ENCODE data around the gene ODR4. TPM values are rescaled to one million over a fixed set of nuclear protein-coding genes. Genes with fewer than 3 reads are reported as not detected.

ODR4 gene
- total and polyA plus RNA-seq, 2 experiments from 2014 or later, result 9.3 to 25.2 TPM

DNA sequence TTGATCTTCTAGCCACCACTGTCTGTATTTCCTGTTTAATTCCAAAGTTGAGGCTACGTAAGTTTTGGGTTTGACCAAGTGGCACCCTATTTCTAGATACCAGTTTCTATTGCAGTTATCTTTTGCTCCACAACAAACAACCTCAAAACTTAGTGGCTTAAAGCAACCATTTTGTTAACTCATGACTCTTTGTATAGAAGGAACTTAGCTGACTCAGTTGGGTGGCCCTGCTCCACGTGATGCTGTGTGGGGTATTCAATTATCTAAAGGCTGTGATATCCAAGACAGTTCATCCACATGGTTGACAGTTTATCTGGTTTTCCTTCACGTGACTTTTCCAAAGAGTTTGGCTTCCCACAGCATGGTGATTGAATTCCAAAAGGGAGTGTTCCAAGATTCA is 50.5 kb downstream of the ODR4 start:
- Histone ChIP-seq H3K27me3 (no peaks in the 10 kb centered on the region), H3K4me3 (no peak overlapping the region), H3K4me1 (ENCODE audit: low read depth) (no peaks in the 10 kb centered on the region), H3K36me3 (no peaks in the 10 kb centered on the region), H3K27ac (no peak overlapping the region), H3K9me3 (ENCODE audit: low read depth) (no peaks in the 10 kb centered on the region)
- no peak for DNase-seq (ENCODE audit: low read depth in 1 of 2, low spot score in 1 of 2)
- TF ChIP-seq CTCF (IDR thresholded peaks at IDR 0.05; ENCODE audit: low read depth, low read length), result no peak

- H3K4me1 ChIP-seq (ENCODE audit: low read depth), result no peaks in the 10 kb centered on the region
- no peak overlapping the region for H3K27ac ChIP-seq
- TF ChIP-seq CTCF (IDR thresholded peaks at IDR 0.05; ENCODE audit: low read depth, low read length), result no peak
- no peaks in the 10 kb centered on the region for H3K9me3 ChIP-seq (ENCODE audit: low read depth)
- no peaks in the 10 kb centered on the region for H3K36me3 ChIP-seq
- DNase-seq (ENCODE audit: low read depth in 1 of 2, low spot score in 1 of 2), result peak in 1 of 2 donors; percentile 38
- no peaks in the 10 kb centered on the region for H3K27me3 ChIP-seq
- no peak overlapping the region for H3K4me3 ChIP-seq
Measured at GRCh38 chr1:186429017-186429416, 53.4 kb downstream of the ODR4 start.

GRCh38 chr1:186435336-186435735 is 59.7 kb downstream of the ODR4 start:
- H3K9me3 ChIP-seq (ENCODE audit: low read depth), result no peaks in the 10 kb centered on the region
- no peak overlapping the region for H3K27ac ChIP-seq
- no peaks in the 10 kb centered on the region for H3K27me3 ChIP-seq
- H3K36me3 ChIP-seq, result no peaks in the 10 kb centered on the region
- no peaks in the 10 kb centered on the region for H3K4me1 ChIP-seq (ENCODE audit: low read depth)
- peak in 1 of 2 donors; percentile 39 for DNase-seq (ENCODE audit: low read depth in 1 of 2, low spot score in 1 of 2)
- no peak overlapping the region for H3K4me3 ChIP-seq
- TF ChIP-seq CTCF (IDR thresholded peaks at IDR 0.05; ENCODE audit: low read depth, low read length), result no peak

DNA sequence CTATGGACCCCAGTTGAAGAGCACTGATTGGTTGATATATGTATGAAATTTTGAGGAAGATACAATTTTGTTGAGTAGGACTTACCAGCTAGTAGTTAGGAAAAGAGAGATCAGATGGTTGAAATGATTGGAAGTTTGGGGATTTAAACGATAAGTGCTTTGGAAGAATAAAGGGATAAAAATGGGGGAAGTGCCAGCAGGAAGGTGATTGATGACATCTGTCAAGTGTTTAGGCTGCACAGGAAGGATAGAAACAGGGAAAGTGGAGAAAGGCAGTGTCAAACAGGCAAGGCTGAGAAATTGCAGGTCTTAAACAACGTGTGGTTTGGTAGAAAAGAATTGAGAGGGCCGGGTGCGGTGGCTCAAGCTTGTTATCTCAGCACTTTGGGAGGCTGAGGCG is 62.9 kb downstream of the ODR4 start:
- H3K27ac ChIP-seq, result no peak overlapping the region
- no peaks in the 10 kb centered on the region for H3K4me1 ChIP-seq (ENCODE audit: low read depth)
- no peak overlapping the region for H3K4me3 ChIP-seq
- TF ChIP-seq CTCF (IDR thresholded peaks at IDR 0.05; ENCODE audit: low read depth, low read length), result no peak
- H3K9me3 ChIP-seq (ENCODE audit: low read depth), result no peaks in the 10 kb centered on the region
- no peaks in the 10 kb centered on the region for H3K27me3 ChIP-seq
- H3K36me3 ChIP-seq, result no peaks in the 10 kb centered on the region
- no peak for DNase-seq (ENCODE audit: low read depth in 1 of 2, low spot score in 1 of 2)

- Histone ChIP-seq H3K4me3 (no peak overlapping the region), H3K36me3 (no peaks in the 10 kb centered on the region), H3K27ac (no peak overlapping the region), H3K27me3 (no peaks in the 10 kb centered on the region), H3K4me1 (ENCODE audit: low read depth) (no peaks in the 10 kb centered on the region), H3K9me3 (ENCODE audit: low read depth) (no peaks in the 10 kb centered on the region)
- TF ChIP-seq CTCF (IDR thresholded peaks at IDR 0.05; ENCODE audit: low read depth, low read length), result no peak
- DNase-seq (ENCODE audit: low read depth in 1 of 2, low spot score in 1 of 2), result no peak
Measured at GRCh38 chr1:186440584-186440983, 64.9 kb downstream of the ODR4 start.
